NCI-H82 (cell line): Measurements from ENCODE around the gene TRIM68.

Experiments used
- DNase-seq: peaks from one replicate; lab custom pipeline; 2025; lab: John Stamatoyannopoulos, UW

Gene TRIM68, protein sequence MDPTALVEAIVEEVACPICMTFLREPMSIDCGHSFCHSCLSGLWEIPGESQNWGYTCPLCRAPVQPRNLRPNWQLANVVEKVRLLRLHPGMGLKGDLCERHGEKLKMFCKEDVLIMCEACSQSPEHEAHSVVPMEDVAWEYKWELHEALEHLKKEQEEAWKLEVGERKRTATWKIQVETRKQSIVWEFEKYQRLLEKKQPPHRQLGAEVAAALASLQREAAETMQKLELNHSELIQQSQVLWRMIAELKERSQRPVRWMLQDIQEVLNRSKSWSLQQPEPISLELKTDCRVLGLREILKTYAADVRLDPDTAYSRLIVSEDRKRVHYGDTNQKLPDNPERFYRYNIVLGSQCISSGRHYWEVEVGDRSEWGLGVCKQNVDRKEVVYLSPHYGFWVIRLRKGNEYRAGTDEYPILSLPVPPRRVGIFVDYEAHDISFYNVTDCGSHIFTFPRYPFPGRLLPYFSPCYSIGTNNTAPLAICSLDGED

GRCh38 chr11:4607781-4608666 lies at the start of gene TRIM68:
Gene TRIM68 (minus strand): TSS chr11:4608231. CDS start chr11:4605504, 2,727 bp downstream.
- DNase-seq = peak; percentile 92

DNA sequence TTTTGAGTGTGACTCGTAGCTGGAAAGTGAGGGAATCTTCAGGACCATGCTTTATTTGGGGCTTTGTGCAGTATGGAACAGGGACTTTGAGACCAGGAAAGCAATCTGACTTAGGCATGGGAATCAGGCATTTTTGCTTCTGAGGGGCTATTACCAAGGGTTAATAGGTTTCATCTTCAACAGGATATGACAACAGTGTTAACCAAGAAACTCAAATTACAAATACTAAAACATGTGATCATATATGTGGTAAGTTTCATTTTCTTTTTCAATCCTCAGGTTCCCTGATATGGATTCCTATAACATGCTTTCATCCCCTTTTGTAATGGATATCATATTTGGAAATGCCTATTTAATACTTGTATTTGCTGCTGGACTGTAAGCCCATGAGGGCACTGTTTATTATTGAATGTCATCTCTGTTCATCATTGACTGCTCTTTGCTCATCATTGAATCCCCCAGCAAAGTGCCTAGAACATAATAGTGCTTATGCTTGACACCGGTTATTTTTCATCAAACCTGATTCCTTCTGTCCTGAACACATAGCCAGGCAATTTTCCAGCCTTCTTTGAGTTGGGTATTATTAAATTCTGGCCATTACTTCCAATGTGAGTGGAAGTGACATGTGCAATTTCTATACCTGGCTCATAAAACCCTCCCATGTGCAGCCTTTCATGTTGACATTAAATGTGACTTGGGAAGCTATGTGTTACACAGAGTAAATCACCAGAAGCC lies 46.8 kb upstream of the TRIM68 start:
- no peak for DNase-seq

DNA sequence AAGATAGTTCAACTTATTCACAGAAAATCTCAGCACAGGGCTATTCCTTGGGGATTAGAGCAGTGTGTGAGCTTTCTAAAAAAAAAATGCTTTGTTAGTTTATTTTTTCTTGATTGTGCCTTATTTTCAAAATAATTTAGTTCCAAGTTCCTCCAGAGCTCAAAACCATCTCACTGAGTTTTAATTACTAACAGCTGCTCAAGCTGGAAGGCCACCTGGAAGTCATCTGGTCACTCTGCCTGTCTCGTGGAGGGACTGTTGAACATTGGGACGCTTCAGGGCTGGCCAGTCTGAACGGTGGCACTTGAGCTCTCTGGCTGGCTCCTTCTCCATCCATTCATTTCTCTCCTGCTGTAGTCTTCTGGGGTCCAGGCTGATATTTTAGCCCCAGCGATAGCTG lies 39.7 kb upstream of the TRIM68 start:
- DNase-seq = no peak

DNA sequence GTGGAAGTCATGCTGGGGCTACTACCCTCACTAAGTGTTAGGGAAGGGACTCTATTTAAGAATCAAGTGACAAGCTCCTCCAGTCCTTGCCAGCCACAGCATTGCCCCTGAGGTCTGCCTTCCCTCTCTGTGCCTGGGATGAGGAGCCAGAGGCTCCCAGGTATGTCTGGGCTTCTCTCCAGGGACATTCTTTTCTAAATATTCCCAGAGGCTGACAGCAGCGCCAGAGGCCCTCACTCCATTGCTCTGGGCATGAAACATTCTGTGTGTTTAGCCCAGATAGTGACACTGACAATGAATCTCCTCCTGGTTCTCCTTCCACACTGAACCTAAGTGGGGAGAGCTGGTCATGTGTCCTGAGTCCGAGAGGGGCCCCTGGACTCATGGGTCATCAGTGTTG lies 37.9 kb upstream of the TRIM68 start:
- no peak for DNase-seq

- peak; percentile 43 for DNase-seq
Observed at GRCh38 chr11:4644233-4644632, 36.2 kb upstream of the TRIM68 start.

- no peak for DNase-seq
Observed at GRCh38 chr11:4643682-4644081, 35.7 kb upstream of the TRIM68 start, which contains the start of gene OR51E1. Gene OR51E1 (plus strand): TSS chr11:4643982. CDS start chr11:4652527, 8,545 bp downstream.

GRCh38 chr11:4643076-4643475 lies 35.0 kb upstream of the TRIM68 start:
- DNase-seq = no peak

GRCh38 chr11:4642043-4642442 lies 34.0 kb upstream of the TRIM68 start:
- DNase-seq = no peak

- DNase-seq = no peak
Observed at GRCh38 chr11:4641501-4641900, 33.5 kb upstream of the TRIM68 start.

- DNase-seq = no peak
Observed at GRCh38 chr11:4639931-4640330, 31.9 kb upstream of the TRIM68 start.

- DNase-seq = no peak
Observed at GRCh38 chr11:4637662-4638047, 29.6 kb upstream of the TRIM68 start.

DNA sequence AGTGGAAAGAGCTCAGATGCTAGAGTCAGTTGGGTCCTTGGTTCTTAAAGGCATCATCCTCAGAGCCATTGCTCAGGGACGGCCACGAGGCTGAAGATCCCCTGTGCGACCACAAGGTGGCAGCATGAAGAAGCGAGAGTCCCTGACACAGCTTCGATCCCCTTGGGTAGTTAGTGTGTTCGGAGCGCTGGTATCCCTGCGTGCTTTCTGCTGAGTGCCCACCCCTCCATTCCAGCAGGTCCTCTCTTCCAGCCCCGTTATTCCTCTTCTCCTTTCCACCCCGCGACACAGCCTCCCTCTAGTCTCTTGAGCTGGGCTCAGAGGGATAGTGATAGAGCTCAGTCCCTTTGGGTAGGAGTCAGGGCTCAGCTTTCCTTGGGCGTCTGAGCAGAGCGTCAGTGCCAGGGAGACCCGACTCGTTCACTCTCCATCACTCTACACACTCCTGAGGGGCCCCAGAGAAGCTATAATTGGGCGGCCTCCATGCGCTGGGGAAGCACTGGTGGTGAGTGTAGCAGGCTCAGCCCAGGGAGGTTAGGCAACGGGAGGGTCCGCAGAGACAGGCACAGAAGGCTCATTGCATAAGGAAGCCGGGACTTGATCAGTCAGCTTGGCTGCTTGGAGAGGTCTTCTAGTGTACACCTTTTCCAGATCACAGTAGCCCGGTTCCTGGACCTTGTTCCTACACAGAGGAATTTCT lies 29.1 kb upstream of the TRIM68 start, which contains the start of gene OR51D1:
TSS of gene OR51D1 (plus strand) at position 516 of the 700 bp plus-strand sequence. CDS start 2,314 bp downstream, outside the sequence.
- peak; percentile 81 for DNase-seq

DNA sequence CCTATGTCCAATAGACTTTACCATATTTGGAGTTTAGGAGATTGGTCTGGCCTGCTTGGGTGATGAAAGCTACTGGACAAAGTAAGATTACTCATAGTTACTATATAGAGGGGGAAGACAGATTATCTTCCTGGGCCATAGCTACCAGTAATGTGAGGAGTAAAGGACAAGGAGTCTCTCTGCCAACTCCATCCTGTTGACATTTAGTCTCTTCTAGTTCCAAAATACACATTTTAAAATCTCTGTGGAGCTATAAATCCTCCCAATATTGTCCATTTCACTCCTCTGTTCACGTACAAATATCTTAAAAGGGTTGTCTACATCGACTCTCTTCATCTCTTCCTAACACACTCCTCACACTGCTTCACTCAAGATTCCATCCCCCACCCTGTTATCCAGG lies 28.1 kb upstream of the TRIM68 start:
- no peak for DNase-seq

- peak; percentile 92 for DNase-seq
Observed at GRCh38 chr11:4626207-4627099, 18.4 kb upstream of the TRIM68 start.

DNA sequence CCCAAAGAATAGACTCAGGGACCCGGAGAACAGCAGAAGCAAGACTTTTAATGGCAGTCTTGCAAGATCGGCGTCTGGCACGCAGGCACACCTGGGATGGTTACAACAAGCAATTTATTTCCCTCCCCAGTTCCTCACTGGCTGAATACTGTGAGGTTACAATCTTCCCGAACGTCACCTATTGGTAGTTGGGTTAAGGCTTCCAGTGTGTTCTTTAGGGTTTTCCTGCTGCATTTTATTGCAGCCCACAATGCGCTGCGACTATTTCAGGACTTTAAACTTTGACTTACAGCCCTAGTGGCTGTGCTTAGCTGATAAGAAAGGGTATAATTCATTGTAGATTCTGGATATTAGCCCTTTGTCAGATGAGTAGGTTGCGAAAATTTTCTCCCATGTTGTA lies 11.5 kb upstream of the TRIM68 start:
- DNase-seq = no peak

GRCh38 chr11:4615856-4616444 lies 7.9 kb upstream of the TRIM68 start:
- no peak for DNase-seq

DNA sequence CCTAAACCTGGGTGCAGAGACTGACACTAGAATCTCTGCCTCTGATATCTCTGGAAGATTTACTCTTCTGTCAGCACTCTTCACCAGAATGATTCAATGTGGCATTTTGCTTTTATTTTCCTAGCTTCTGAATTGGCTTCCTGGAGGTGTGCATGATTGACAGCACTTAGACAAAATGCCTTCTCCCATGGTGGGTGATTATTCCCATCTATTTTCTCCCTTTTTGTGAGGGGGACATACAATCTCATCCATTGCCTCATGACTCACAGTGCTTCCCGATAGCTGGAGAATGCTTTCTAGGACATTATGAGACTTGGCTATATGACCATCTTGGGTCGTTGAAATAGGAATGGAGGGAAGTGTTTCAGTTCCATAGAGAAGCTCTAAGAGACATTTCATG lies 4.0 kb upstream of the TRIM68 start:
- no peak for DNase-seq

DNA sequence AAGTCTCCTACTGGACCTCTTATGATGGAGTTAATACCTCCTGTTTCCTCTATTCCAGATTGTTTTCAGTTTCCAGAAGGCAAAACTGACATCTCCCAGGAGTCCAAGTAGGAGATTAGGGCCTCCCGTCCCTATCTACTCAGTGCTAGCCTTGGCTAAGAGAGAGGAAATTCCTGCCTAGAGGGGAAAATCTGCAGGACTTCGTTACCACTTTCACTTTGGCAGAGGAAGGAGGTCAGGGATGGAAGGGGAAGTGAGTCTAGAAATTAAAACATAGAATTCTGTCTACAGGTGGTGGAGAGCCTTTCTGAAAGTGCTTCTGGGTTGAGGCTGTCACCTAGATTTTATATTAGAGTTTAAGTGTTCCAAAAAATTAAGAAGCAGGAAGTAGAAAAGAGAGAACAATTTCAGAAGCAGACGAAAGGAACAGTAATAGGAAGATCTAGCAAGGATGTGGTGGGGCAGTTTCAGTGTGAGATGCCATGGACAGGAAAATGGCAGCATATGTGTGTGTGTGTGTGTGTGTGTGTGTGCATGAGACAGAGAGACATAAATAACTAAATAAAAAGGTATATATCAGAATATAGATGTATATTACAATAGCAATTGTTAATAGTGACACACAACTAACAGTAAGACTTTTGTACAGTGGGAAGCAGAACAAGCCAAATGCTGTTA lies 2.4 kb upstream of the TRIM68 start:
- no peak for DNase-seq

DNA sequence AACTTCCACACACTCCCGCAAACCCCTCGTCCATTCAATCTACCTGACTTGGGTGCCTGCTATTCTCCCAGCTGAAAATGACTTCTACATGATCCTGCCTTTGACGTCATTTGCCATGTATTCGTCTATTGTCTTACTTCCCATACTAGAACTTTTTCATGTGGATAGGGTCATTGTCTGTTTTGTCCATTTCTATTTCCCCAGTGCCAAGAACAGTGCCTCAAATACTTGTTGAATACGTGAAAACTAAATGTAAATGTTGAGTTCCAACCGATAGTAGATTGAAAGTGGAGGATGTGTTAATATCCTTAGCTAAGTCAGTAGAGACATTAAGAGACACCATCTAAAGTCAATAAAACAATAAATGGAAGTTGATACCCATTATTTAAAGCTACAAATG lies 935 bp downstream of the TRIM68 start:
- no peak for DNase-seq
